DOHH2 (cell line): Measurements from ENCODE around the gene ZNF366.

Source experiments
- CTCF ChIP-seq: fragments of 200-600 bp; sonication (generic); IDR thresholded peaks from one replicate; pipeline ENCODE4 v1.5.1; 2014; ENCODE audit warnings: antibody characterized with exemption, mild to moderate bottlenecking, low read depth, low read length; ENCODE audit not compliant: poor library complexity, severe bottlenecking
- EZH2phosphoT487 ChIP-seq: fragments of 200-600 bp; sonication (generic); IDR thresholded peaks from 2 replicates; pipeline ENCODE4 v1.6.1; 2017; ENCODE audit warnings: borderline replicate concordance, mild to moderate bottlenecking, antibody characterized with exemption, low read length, moderate library complexity, mixed read lengths

GRCh38 chr5:72480841-72481240 is 26.4 kb downstream of the ZNF366 start:
- TF ChIP-seq CTCF = no peak
- TF ChIP-seq EZH2phosphoT487 = no peak
